ENCODE results near the gene PPP2R2C. TPM values are rescaled to one million over a fixed set of nuclear protein-coding genes. Genes with fewer than 3 reads are reported as not detected.

Gene PPP2R2C
- total and polyA plus RNA-seq, 3 experiments from 2014 or later = not detected

DNA sequence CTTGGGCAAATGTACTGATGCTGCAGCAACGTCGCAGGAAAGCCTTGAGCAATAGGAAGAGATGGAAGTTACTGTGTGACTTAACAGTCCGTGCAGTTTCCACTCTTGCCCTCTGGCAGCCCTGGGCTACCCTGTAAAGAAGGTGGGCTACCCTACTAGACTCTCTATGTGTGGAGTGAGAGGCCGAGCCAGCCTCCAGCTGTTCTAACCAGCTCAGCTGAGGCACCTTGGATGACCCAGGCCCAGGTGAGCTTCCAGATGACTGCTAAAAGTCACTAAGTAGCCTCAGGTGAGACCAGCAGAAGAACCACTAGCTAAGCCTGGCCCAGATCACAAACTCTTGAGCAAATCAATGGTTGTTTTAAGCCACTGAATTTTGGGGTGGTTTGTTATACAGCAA is 34.9 kb upstream of the PPP2R2C start:
- Mint-ChIP-seq H3K27ac (no peak overlapping the region), H3K4me1 (peaks cover 0 to 2% (median 0%) of the 10 kb centered on the region in 3 donors), H3K27me3 (peaks cover 17 to 21% of the 10 kb centered on the region in 2 donors), H3K9me3 (peaks cover 9 to 30% (median 25%) of the 10 kb centered on the region in 5 donors), H3K4me3 (no peak overlapping the region), H3K36me3 (peaks cover 0 to 16% (median 2%) of the 10 kb centered on the region in 3 donors)
- peaks cover 6% of the 10 kb centered on the region for H3K9me3 ChIP-seq (ENCODE audit: low read length)
- ChIA-PET POLR2A (no interaction called here), CTCF (no interaction called here)
- no peak for DNase-seq
- H3K4me3 ChIP-seq (ENCODE audit: low read length) = no peak overlapping the region
- H3K4me1 ChIP-seq (ENCODE audit: insufficient read depth, low read length) = no peaks in the 10 kb centered on the region
- no peaks in the 10 kb centered on the region for H3K27me3 ChIP-seq (ENCODE audit: insufficient read depth, low read length, poor library complexity, severe bottlenecking)
- H3K27ac ChIP-seq (ENCODE audit: low read depth, low read length) = no peak overlapping the region
- no peaks in the 10 kb centered on the region for H3K36me3 ChIP-seq (ENCODE audit: insufficient read depth, low read length)

- no peaks in the 10 kb centered on the region for H3K27me3 ChIP-seq (ENCODE audit: insufficient read depth, low read length, poor library complexity, severe bottlenecking)
- peaks cover 9 to 30% (median 25%) of the 10 kb centered on the region in 5 donors for H3K9me3 Mint-ChIP-seq
- peaks cover 23 to 27% of the 10 kb centered on the region in 2 donors for H3K27me3 Mint-ChIP-seq
- H3K4me3 ChIP-seq (ENCODE audit: low read length) = no peak overlapping the region
- H3K4me3 Mint-ChIP-seq = no peak overlapping the region
- DNase-seq = no peak
- no peak overlapping the region for H3K27ac Mint-ChIP-seq
- ChIA-PET POLR2A (no interaction called here), CTCF (no interaction called here)
- H3K36me3 ChIP-seq (ENCODE audit: insufficient read depth, low read length) = no peaks in the 10 kb centered on the region
- peaks cover 6% of the 10 kb centered on the region for H3K9me3 ChIP-seq (ENCODE audit: low read length)
- no peak overlapping the region for H3K27ac ChIP-seq (ENCODE audit: low read depth, low read length)
- H3K36me3 Mint-ChIP-seq = peaks cover 0 to 16% (median 2%) of the 10 kb centered on the region in 3 donors
- H3K4me1 Mint-ChIP-seq = peaks cover 0 to 2% (median 0%) of the 10 kb centered on the region in 3 donors
- H3K4me1 ChIP-seq (ENCODE audit: insufficient read depth, low read length) = no peaks in the 10 kb centered on the region
These were observed 34.3 kb upstream of the PPP2R2C start for GRCh38 chr4:6506616-6507140.

DNA sequence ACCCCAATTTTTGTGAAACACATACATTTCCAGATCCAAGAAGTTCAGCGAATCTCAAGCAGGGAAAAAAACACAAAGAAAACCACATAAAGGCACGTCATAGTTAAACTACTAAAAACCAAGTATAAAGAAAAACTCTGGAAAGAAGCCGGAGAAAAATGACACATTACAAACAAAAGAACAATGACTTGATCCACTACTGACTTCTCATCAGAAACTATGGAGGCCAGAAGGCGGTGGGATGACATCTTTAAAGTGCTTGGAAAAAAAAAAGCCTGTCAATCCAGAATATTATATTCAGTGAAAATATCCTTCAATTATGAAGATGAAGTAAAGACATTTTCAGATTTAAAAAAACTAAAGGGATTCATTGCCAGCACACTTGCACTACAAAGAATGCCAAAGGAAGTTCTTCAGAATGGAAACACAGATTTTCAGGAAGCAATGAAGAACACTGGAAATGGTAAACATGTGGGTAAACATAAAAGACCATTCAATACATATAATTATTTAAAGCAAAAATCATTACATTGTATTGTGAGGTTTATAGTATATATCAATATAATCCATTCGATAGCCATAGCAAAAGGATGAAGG is 32.6 kb upstream of the PPP2R2C start:
- POLR2A ChIA-PET = no interaction called here
- Mint-ChIP-seq H3K36me3 (peaks cover 0 to 16% (median 2%) of the 10 kb centered on the region in 3 donors), H3K4me3 (no peak overlapping the region), H3K27ac (no peak overlapping the region), H3K4me1 (no peaks in the 10 kb centered on the region), H3K27me3 (peaks cover 30 to 37% of the 10 kb centered on the region in 2 donors), H3K9me3 (peaks cover 7 to 27% (median 25%) of the 10 kb centered on the region in 5 donors)
- CTCF ChIA-PET = no interaction called here
- no peak overlapping the region for H3K4me3 ChIP-seq (ENCODE audit: low read length)
- H3K4me1 ChIP-seq (ENCODE audit: insufficient read depth, low read length) = no peaks in the 10 kb centered on the region
- H3K27me3 ChIP-seq (ENCODE audit: insufficient read depth, low read length, poor library complexity, severe bottlenecking) = no peaks in the 10 kb centered on the region
- peaks cover 6% of the 10 kb centered on the region for H3K9me3 ChIP-seq (ENCODE audit: low read length)
- H3K27ac ChIP-seq (ENCODE audit: low read depth, low read length) = no peak overlapping the region
- no peak for DNase-seq
- no peaks in the 10 kb centered on the region for H3K36me3 ChIP-seq (ENCODE audit: insufficient read depth, low read length)

DNA sequence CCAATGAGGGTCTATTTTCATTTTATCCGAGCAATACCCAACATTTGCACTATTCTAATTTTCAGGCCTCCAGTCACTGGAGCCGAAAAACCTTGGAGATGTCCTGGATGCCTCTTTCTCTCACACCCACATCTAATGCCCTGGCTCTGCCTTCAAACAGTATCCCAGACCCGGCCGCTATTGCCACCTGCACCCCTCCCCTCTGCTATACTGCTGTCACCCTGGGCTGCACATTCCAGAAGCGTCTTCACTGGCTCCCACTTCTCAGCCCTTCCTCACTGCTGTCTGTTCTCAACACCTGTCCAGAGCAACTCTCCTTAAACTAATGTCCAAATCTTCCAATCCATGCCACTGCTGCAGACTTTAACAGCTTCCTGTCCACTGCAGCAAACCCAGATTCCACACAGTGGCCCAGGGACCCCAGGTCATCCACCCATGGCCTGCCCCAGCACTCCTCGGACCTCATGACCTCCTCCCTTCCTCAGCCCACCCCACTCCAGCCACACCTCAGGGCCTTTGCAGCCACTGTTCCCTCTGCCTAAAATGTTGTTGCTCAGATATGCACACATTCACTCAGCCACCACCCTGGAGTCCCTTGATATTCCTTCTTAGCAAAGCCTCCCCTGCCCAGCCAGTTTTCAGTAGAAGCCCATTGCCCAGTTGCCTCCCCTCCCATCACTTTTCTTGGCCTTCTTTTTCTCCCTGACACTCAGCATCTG is 30.5 kb upstream of the PPP2R2C start:
- Histone ChIP-seq H3K4me3 (ENCODE audit: low read length) (no peak overlapping the region), H3K27ac (ENCODE audit: low read depth, low read length) (no peak overlapping the region), H3K27me3 (ENCODE audit: insufficient read depth, low read length, poor library complexity, severe bottlenecking) (no peaks in the 10 kb centered on the region), H3K9me3 (ENCODE audit: low read length) (peaks cover 6% of the 10 kb centered on the region), H3K36me3 (ENCODE audit: insufficient read depth, low read length) (no peaks in the 10 kb centered on the region), H3K4me1 (ENCODE audit: insufficient read depth, low read length) (no peaks in the 10 kb centered on the region)
- ChIA-PET POLR2A (no interaction called here), CTCF (no interaction called here)
- no peaks in the 10 kb centered on the region for H3K4me1 Mint-ChIP-seq
- H3K27me3 Mint-ChIP-seq = peaks cover 31 to 44% of the 10 kb centered on the region in 2 donors
- DNase-seq = no peak
- peaks cover 0 to 16% (median 2%) of the 10 kb centered on the region in 3 donors for H3K36me3 Mint-ChIP-seq
- H3K27ac Mint-ChIP-seq = no peak overlapping the region
- no peak overlapping the region for H3K4me3 Mint-ChIP-seq
- peaks cover 7 to 27% (median 25%) of the 10 kb centered on the region in 5 donors for H3K9me3 Mint-ChIP-seq

GRCh38 chr4:6502147-6502546 is 29.7 kb upstream of the PPP2R2C start:
- no peak overlapping the region for H3K27ac Mint-ChIP-seq
- Histone ChIP-seq H3K9me3 (ENCODE audit: low read length) (peaks cover 6% of the 10 kb centered on the region), H3K27me3 (ENCODE audit: insufficient read depth, low read length, poor library complexity, severe bottlenecking) (no peaks in the 10 kb centered on the region), H3K4me1 (ENCODE audit: insufficient read depth, low read length) (no peaks in the 10 kb centered on the region), H3K36me3 (ENCODE audit: insufficient read depth, low read length) (no peaks in the 10 kb centered on the region), H3K4me3 (ENCODE audit: low read length) (no peak overlapping the region), H3K27ac (ENCODE audit: low read depth, low read length) (no peak overlapping the region)
- peaks cover 7 to 26% (median 25%) of the 10 kb centered on the region in 5 donors for H3K9me3 Mint-ChIP-seq
- no peaks in the 10 kb centered on the region for H3K4me1 Mint-ChIP-seq
- H3K27me3 Mint-ChIP-seq = peaks cover 28 to 43% of the 10 kb centered on the region in 2 donors
- peaks cover 0 to 16% (median 2%) of the 10 kb centered on the region in 3 donors for H3K36me3 Mint-ChIP-seq
- H3K4me3 Mint-ChIP-seq = no peak overlapping the region
- DNase-seq = no peak
- POLR2A ChIA-PET = no interaction called here
- CTCF ChIA-PET = no interaction called here

DNA sequence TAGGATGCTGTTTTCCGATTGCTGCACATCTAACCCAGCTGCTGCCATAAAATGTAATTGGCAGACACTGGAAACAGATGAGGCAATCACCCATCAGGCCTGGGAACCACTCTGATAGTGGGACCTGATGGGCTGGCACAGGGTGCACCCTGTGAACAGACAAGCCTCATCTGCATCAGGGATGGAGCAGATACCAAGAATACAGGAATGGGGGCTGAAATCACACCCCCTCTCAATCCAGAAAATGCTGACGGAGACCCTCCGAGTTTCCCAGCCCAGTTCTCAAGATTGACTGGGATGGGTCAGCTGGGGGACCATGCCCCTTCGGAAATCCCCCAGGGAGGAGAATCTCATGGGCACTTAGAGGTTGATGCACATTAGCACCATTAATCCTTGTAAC is 28.8 kb upstream of the PPP2R2C start:
- Histone ChIP-seq H3K9me3 (ENCODE audit: low read length) (peaks cover 6% of the 10 kb centered on the region), H3K27ac (ENCODE audit: low read depth, low read length) (no peak overlapping the region), H3K4me3 (ENCODE audit: low read length) (no peak overlapping the region), H3K4me1 (ENCODE audit: insufficient read depth, low read length) (no peaks in the 10 kb centered on the region), H3K36me3 (ENCODE audit: insufficient read depth, low read length) (no peaks in the 10 kb centered on the region), H3K27me3 (ENCODE audit: insufficient read depth, low read length, poor library complexity, severe bottlenecking) (no peaks in the 10 kb centered on the region)
- POLR2A ChIA-PET = no interaction called here
- Mint-ChIP-seq H3K4me1 (no peaks in the 10 kb centered on the region), H3K27me3 (peaks cover 25 to 41% of the 10 kb centered on the region in 2 donors), H3K27ac (no peak overlapping the region), H3K9me3 (peaks cover 5 to 22% (median 19%) of the 10 kb centered on the region in 5 donors), H3K36me3 (peaks cover 0 to 14% (median 2%) of the 10 kb centered on the region in 3 donors), H3K4me3 (no peak overlapping the region)
- CTCF ChIA-PET = no interaction called here
- no peak for DNase-seq

- DNase-seq = no peak
- H3K27me3 ChIP-seq (ENCODE audit: insufficient read depth, low read length, poor library complexity, severe bottlenecking) = peaks cover 4% of the 10 kb centered on the region
- H3K4me3 ChIP-seq (ENCODE audit: low read length) = no peak overlapping the region
- Mint-ChIP-seq H3K36me3 (peaks cover 0 to 11% (median 2%) of the 10 kb centered on the region in 3 donors), H3K27ac (no peak overlapping the region), H3K4me3 (no peak overlapping the region), H3K27me3 (peaks cover 25 to 46% of the 10 kb centered on the region in 2 donors), H3K4me1 (no peaks in the 10 kb centered on the region), H3K9me3 (peaks cover 3 to 20% (median 16%) of the 10 kb centered on the region in 5 donors)
- peaks cover 6% of the 10 kb centered on the region for H3K9me3 ChIP-seq (ENCODE audit: low read length)
- POLR2A ChIA-PET = no interaction called here
- no peak overlapping the region for H3K27ac ChIP-seq (ENCODE audit: low read depth, low read length)
- H3K36me3 ChIP-seq (ENCODE audit: insufficient read depth, low read length) = no peaks in the 10 kb centered on the region
- CTCF ChIA-PET = no interaction called here
- H3K4me1 ChIP-seq (ENCODE audit: insufficient read depth, low read length) = no peaks in the 10 kb centered on the region
These were observed 28.2 kb upstream of the PPP2R2C start for GRCh38 chr4:6500481-6501140.

DNA sequence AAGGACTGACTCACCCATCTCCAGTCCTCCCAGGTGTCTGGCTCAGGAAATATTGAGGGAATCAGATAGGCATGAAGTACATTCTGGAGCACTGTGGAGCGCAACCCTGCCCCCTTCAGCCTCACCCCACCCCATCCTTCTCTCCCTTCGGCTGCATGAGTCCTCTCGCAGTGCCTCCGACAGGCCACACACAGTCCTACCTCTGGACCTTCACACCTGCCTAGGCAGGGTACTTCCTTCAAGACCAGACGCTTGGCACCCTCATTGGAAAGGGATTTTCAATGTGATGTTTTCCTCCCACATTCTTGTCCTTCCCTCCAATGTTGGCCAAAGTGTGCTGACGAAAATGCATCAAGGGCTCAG is 26.8 kb upstream of the PPP2R2C start:
- no peak for DNase-seq
- POLR2A ChIA-PET = no interaction called here
- H3K9me3 ChIP-seq (ENCODE audit: low read length) = no peaks in the 10 kb centered on the region

More for the DNA sequence above, 26.8 kb upstream of the PPP2R2C start:
- H3K36me3 ChIP-seq (ENCODE audit: insufficient read depth, low read length) = no peaks in the 10 kb centered on the region
- peaks cover 4% of the 10 kb centered on the region for H3K27me3 ChIP-seq (ENCODE audit: insufficient read depth, low read length, poor library complexity, severe bottlenecking)
- peaks cover under 1 to 12% (median 7%) of the 10 kb centered on the region in 5 donors for H3K9me3 Mint-ChIP-seq
- H3K27ac ChIP-seq (ENCODE audit: low read depth, low read length) = no peak overlapping the region
- peaks cover 0 to 11% (median 2%) of the 10 kb centered on the region in 3 donors for H3K36me3 Mint-ChIP-seq
- peaks cover 21 to 50% of the 10 kb centered on the region in 2 donors for H3K27me3 Mint-ChIP-seq
- H3K4me1 Mint-ChIP-seq = no peaks in the 10 kb centered on the region
- no peaks in the 10 kb centered on the region for H3K4me1 ChIP-seq (ENCODE audit: insufficient read depth, low read length)
- H3K4me3 Mint-ChIP-seq = no peak overlapping the region
- H3K4me3 ChIP-seq (ENCODE audit: low read length) = no peak overlapping the region
- CTCF ChIA-PET = no interaction called here
- H3K27ac Mint-ChIP-seq = no peak overlapping the region
